Skeletal muscle satellite cell (primary cell): Measurements from ENCODE around the gene SLC22A17.

Experiments
- H3K27me3 ChIP-seq: 2 replicates; pipeline ENCODE4 v1.7.0; 2013; ENCODE audit warnings: low read length; ENCODE audit not compliant: control insufficient read depth, insufficient read depth
- H3K36me3 ChIP-seq: 2 replicates; pipeline ENCODE4 v1.7.0; 2013; ENCODE audit warnings: mild to moderate bottlenecking, control low read depth, low read length; ENCODE audit not compliant: insufficient read depth
- H3K4me1 ChIP-seq: 2 replicates; pipeline ENCODE4 v1.7.0; 2013; ENCODE audit warnings: low read length; ENCODE audit not compliant: control insufficient read depth, insufficient read depth
- H3K4me2 ChIP-seq: 2 replicates; pipeline ENCODE4 v1.7.0; 2013; ENCODE audit warnings: mild to moderate bottlenecking, low read length
- H3K4me3 ChIP-seq: 2 replicates; pipeline ENCODE4 v1.7.0; 2013; ENCODE audit warnings: low read length
- H3K9ac ChIP-seq: 2 replicates; pipeline ENCODE4 v1.7.0; 2013; ENCODE audit warnings: mild to moderate bottlenecking, low read depth, low read length, moderate library complexity
- H3K9me3 ChIP-seq: replicated peaks from 2 replicates; pipeline ENCODE4 v1.7.0; 2013; ENCODE audit warnings: mild to moderate bottlenecking, control low read depth, low read length

SLC22A17 gene

DNA sequence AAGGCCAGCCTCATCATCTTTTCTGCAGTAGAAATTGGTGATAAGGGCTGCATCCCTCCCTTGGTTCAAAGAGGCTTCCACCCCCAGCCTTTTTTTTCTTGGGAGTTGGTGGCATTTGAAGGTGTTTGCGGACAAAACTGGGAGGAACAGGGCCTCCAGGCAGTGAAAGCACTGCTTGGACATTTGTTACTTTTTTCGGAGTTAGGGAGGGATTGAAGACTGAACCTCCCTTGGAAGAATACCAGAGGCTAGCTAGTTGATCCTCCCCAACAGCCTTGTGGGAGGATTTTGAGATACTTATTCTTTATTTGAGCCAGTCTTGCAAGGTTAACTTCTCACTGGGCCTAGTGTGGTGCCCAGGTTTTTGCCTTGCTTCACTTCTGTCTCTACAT is 28.2 kb downstream of the SLC22A17 start:
- no peak overlapping the region for H3K4me2 ChIP-seq
- H3K27me3 ChIP-seq: no peaks in the 10 kb centered on the region
- H3K4me3 ChIP-seq: no peak overlapping the region
- peaks cover 42% of the 10 kb centered on the region for H3K36me3 ChIP-seq
- H3K9me3 ChIP-seq: no peaks in the 10 kb centered on the region
- no peak overlapping the region for H3K9ac ChIP-seq
- H3K4me1 ChIP-seq: peaks cover 15% of the 10 kb centered on the region

DNA sequence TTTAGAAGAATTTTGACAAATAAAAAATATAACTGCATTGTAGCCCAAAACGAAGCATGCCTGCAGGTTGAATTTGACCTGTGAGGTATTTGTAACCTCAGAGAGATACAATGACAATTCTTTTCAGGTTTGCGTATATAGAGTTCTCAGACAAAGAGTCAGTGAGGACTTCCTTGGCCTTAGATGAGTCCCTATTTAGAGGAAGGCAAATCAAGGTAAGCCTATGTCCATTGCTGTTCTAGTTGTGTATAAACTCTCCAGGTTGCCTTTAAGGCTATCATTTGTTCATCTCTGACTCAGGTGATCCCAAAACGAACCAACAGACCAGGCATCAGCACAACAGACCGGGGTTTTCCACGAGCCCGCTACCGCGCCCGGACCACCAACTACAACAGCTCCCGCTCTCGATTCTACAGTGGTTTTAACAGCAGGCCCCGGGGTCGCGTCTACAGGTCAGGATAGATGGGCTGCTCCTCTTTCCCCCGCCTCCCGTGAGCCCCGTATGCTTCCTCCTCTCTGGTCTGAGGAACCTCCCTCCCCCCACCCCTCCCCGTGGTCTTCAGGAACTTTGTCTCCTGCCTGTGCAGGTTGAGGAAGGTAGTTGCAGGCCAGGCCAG is 28.7 kb downstream of the SLC22A17 start:
- Histone ChIP-seq H3K36me3 (peaks cover 44% of the 10 kb centered on the region), H3K4me3 (no peak overlapping the region)

GRCh38 chr14:23322568-23323517 is 29.8 kb downstream of the SLC22A17 start:
- Histone ChIP-seq H3K4me3 (peak overlapping the region; percentile 82), H3K9ac (peak overlapping the region; percentile 92), H3K4me1 (peaks cover 15% of the 10 kb centered on the region), H3K4me2 (peak overlapping the region; percentile 88), H3K27me3 (no peaks in the 10 kb centered on the region), H3K36me3 (peaks cover 44% of the 10 kb centered on the region), H3K9me3 (no peaks in the 10 kb centered on the region)

More for the DNA sequence above, 28.7 kb downstream of the SLC22A17 start:
- Histone ChIP-seq H3K9ac (no peak overlapping the region), H3K4me2 (no peak overlapping the region), H3K27me3 (no peaks in the 10 kb centered on the region), H3K4me1 (peaks cover 15% of the 10 kb centered on the region), H3K9me3 (no peaks in the 10 kb centered on the region)

DNA sequence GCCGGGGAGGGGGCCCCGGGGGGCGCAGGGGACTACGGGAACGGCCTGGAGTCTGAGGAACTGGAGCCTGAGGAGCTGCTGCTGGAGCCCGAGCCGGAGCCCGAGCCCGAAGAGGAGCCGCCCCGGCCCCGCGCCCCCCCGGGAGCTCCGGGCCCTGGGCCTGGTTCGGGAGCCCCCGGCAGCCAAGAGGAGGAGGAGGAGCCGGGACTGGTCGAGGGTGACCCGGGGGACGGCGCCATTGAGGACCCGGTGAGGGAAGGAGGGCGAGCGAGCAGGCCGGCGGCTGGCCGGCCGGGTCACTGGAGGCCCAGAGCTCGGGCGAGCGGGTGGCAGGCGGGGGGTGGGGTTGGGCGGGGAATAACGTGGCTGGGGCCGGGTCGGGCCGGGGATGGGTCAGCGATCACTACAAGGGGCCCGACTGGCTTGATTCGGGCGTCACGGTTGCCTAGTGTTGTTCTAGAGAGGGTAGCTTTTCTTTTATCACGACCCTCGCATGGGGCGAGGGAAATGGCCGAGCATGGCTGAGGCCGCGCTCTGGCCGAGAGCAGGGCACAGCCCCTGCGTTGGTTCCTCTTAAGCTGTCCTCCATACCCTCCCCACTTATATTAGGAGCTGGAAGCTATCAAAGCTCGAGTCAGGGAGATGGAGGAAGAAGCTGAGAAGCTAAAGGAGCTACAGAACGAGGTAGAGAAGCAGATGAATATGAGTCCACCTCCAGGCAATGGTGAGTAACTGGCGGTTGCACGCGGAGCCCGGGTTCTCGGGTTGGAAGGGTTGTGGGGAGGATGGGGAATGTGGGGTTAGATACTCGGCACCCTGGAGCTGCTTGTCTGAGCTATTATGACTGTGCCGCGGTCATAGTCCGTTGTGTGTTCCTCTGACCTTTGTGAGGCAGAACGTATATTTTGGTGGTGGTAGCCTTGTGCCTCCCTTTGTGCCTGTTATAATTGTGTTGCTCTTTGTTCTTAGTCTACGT is 30.8 kb downstream of the SLC22A17 start:
- Histone ChIP-seq H3K9me3 (no peaks in the 10 kb centered on the region), H3K4me3 (peak overlapping the region; percentile 82), H3K27me3 (no peaks in the 10 kb centered on the region), H3K36me3 (peaks cover 48% of the 10 kb centered on the region), H3K4me1 (peaks cover 16% of the 10 kb centered on the region), H3K4me2 (peak overlapping the region; percentile 88), H3K9ac (peak overlapping the region; percentile 92)

DNA sequence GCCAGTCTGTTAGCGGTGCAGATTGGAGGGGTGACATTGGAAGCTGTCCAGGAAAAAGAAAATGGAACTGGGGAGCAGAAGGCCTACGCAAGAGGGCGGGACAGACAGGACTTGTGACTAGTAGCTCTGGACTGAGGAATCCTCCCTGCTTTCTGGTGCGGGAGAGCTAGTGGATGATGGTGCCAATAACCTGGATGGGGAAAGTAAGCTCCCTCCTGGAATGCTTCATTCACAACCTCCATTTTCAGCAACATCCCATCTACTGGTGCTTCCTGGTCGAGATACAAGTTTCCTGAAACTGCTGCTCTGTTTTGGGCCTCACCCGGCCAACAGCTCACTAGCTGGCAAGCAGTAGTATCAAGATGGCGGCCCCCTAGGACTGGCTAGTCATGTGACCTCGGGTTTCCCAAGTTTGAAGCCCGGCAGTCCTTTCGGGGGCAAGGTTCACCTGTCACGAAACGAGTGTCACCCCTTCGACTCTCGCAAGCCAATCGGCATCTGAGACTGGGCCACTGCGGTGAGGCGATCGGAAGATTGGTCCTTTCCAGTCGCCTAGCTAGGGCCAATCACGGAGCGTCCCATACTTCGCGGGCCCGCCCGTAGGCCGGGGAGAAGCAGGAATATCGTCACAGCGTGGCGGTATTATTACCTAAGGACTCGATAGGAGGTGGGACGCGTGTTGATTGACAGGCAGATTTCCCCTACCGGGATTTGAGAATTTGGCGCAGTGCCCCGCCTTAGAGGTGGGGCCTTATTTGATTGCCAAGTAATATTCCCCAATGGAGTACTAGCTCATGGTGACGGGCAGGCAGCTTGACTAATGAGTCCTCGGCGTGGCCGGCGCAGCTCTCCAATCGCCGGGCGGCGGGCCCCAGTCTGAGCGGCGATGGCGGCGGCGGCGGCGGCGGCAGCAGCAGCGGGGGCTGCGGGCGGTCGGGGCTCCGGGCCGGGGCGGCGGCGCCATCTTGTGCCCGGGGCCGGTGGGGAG is 31.8 kb downstream of the SLC22A17 start, which contains the start of gene PABPN1:
Gene PABPN1 (plus strand): TSS at position 874 of the 988 bp plus-strand sequence. CDS start 13 bp downstream, at position 887.
- H3K9ac ChIP-seq: peak within 1 kb of the TSS; percentile 92
- peak within 1 kb of the TSS; percentile 88 for H3K4me2 ChIP-seq
- peak within 1 kb of the TSS; percentile 82 for H3K4me3 ChIP-seq
- H3K4me1 ChIP-seq: peaks cover 24% of the 10 kb centered on the region
- H3K36me3 ChIP-seq: peaks cover 46% of the 10 kb centered on the region
- no peaks in the 10 kb centered on the region for H3K27me3 ChIP-seq
- no peaks in the 10 kb centered on the region for H3K9me3 ChIP-seq

DNA sequence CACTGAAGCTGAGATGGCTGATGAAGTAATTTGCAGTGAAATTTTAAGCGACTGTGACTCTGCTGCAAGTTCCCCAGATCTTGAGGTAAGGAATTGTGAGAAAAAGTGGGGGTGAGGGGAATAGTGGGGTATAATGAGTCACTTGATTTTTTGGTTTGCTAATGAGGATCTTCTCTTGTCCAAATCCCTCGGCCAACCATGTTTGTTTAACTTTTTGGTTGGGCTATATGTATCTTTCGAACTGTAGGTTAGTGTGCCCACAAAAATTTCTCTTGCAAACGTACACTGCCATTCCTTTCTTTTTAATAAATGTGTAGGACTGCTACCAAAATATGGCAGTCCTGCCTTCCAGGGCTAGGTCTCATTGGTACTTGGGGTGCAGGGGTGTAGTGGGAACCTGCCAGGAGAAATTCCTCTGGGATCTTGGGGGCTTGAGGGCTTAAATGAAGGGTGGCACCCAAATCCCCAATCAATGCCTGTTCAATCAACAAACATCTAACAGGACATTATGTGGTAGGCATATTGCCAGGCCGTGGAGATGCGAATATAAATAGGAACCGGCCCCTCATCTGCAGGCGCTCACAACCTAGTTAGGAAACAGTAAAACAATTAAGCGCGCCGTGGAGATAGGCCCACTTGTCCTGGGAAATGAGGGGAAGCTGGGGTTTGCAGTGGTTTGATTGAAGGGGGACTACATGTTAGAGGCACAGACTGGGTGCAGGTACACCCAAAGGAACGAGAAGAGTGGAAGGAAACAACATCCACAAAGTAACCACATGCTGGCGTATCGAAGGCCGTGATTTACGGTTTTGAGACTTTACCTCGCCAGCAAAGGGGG is 32.7 kb downstream of the SLC22A17 start:
- H3K4me2 ChIP-seq: peak overlapping the region; percentile 79
- H3K9me3 ChIP-seq: no peaks in the 10 kb centered on the region
- H3K9ac ChIP-seq: peak overlapping the region; percentile 70
- peak overlapping the region; percentile 60 for H3K4me3 ChIP-seq
- no peaks in the 10 kb centered on the region for H3K27me3 ChIP-seq
- H3K36me3 ChIP-seq: peaks cover 44% of the 10 kb centered on the region
- peaks cover 24% of the 10 kb centered on the region for H3K4me1 ChIP-seq

DNA sequence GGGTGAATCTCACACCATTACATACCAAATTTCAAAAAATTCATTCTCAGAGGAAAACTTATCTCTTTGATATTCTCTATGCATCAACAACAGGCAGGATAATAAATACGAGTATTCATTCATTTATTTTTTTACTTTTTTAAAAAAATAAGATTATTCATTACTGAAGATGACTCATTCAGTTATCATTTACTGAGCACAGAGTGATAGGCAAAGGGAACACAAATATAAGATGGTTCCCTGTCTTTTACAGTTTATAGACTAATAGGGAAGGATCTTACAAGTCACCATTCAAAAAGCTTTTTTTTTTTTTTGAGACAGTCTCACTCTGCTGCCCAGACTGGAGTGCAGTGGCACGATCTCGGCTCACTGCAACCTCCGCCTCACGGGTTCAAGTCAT is 36.4 kb downstream of the SLC22A17 start:
- no peaks in the 10 kb centered on the region for H3K9me3 ChIP-seq
- H3K27me3 ChIP-seq: no peaks in the 10 kb centered on the region
- no peak overlapping the region for H3K9ac ChIP-seq
- no peak overlapping the region for H3K4me3 ChIP-seq
- H3K4me1 ChIP-seq: peaks cover 14% of the 10 kb centered on the region
- no peak overlapping the region for H3K4me2 ChIP-seq
- peaks cover 39% of the 10 kb centered on the region for H3K36me3 ChIP-seq

- Histone ChIP-seq H3K9me3 (no peaks in the 10 kb centered on the region), H3K4me2 (no peak overlapping the region), H3K4me3 (no peak overlapping the region), H3K9ac (no peak overlapping the region), H3K27me3 (no peaks in the 10 kb centered on the region), H3K4me1 (peaks cover 31% of the 10 kb centered on the region), H3K36me3 (peaks cover 51% of the 10 kb centered on the region)
Observed at GRCh38 chr14:23310546-23310945, 42.1 kb downstream of the SLC22A17 start.

GRCh38 chr14:23308721-23309445 is 43.8 kb downstream of the SLC22A17 start:
- no peaks in the 10 kb centered on the region for H3K27me3 ChIP-seq
- H3K4me1 ChIP-seq: peaks cover 31% of the 10 kb centered on the region
- no peak overlapping the region for H3K9ac ChIP-seq
- H3K4me3 ChIP-seq: peak overlapping the region; percentile 82
- H3K4me2 ChIP-seq: peak overlapping the region; percentile 87
- no peaks in the 10 kb centered on the region for H3K9me3 ChIP-seq
- peaks cover 45% of the 10 kb centered on the region for H3K36me3 ChIP-seq
